Endothelial cell of umbilical vein (primary cell): ENCODE data around the gene KCNIP3. TPM values are rescaled to one million over a fixed set of nuclear protein-coding genes. Genes with fewer than 3 reads are reported as not detected.

Source experiments
- BruUV-seq: library from RNA; stranded (reverse); fragments of 400-500 nt; replicated peaks from 2 replicates; lab custom pipeline; 2021; lab: Mats Ljungman, UMichigan
- CTCF ChIA-PET: fragments of 300-600, 350-600 bp; sonication (Branson Sonifier 250); formaldehyde crosslinking; loops from one replicate; lab custom pipeline; 2021; ENCODE audit warnings: antibody characterized with exemption, inconsistent platforms; lab: Charles Lee
- POLR2A ChIA-PET: fragments of 300-600, 350-600 bp; sonication (Branson Sonifier 250); formaldehyde crosslinking; loops from one replicate; lab custom pipeline; 2021; ENCODE audit warnings: antibody characterized with exemption, inconsistent platforms; lab: Charles Lee
- DNase-seq: peaks from one replicate; pipeline ENCODE4 v3.0.0-alpha.2; 2011; ENCODE audit warnings: low read depth, low spot score
- FAIRE-seq: peaks from 2 replicates; lab custom pipeline; 2011; peaks lifted over from hg19 to GRCh38; lab: Jason Lieb, UNC
- H2AFZ ChIP-seq: 2 replicates; pipeline ENCODE4 v1.6.0; 2012; ENCODE audit warnings: low read depth, low read length, control low read depth, inconsistent platforms
- H3K27ac ChIP-seq: 2 replicates; pipeline ENCODE4 v1.5.1; 2011; ENCODE audit warnings: low read depth, mild to moderate bottlenecking, control low read depth, low read length, moderate library complexity; ENCODE audit not compliant: insufficient read depth
- H3K27me3 ChIP-seq, 2 experiments: 2 replicates each; pipeline versions ENCODE4 v1.6.0 to v1.6.1; 2011; ENCODE audit warnings: low read length in 2 of 2, mixed read lengths in 1 of 2; ENCODE audit not compliant: control insufficient read depth in 2 of 2, insufficient read depth in 2 of 2
- H3K36me3 ChIP-seq, 2 experiments: 2 replicates in 1 of 2; 3 replicates in 1 of 2; pipeline ENCODE4 v1.5.1; 2011; ENCODE audit warnings: low read length in 2 of 2, mild to moderate bottlenecking in 1 of 2, moderate library complexity in 1 of 2; ENCODE audit not compliant: control insufficient read depth in 2 of 2, insufficient read depth in 2 of 2; ENCODE audit errors: extremely low read depth in 1 of 2
- H3K4me1 ChIP-seq: 3 replicates; pipeline ENCODE4 v1.5.1; 2011; ENCODE audit warnings: mild to moderate bottlenecking, low read length; ENCODE audit not compliant: control insufficient read depth, insufficient read depth; ENCODE audit errors: extremely low read depth
- H3K4me2 ChIP-seq: 2 replicates; pipeline ENCODE4 v1.6.1; 2011; ENCODE audit warnings: low read length, control low read depth, mixed read lengths; ENCODE audit not compliant: insufficient read depth
- H3K4me3 ChIP-seq, 3 experiments: fragments of 200-600 bp in 1 of 3; sonication (generic), shearing (Covaris generic) in 1 of 3; replicated peaks in 1 of 3; 2 replicates each; pipeline ENCODE4 v1.5.1; 2011 to 2016; ENCODE audit warnings: control low read depth in 3 of 3, low read length in 3 of 3, mild to moderate bottlenecking in 2 of 3, inconsistent platforms in 1 of 3, low read depth in 1 of 3, moderate library complexity in 1 of 3; ENCODE audit not compliant: insufficient read depth in 1 of 3
- H3K79me2 ChIP-seq: 2 replicates; pipeline ENCODE4 v1.6.0; 2012; ENCODE audit warnings: low read length, inconsistent platforms; ENCODE audit not compliant: control insufficient read depth, insufficient read depth
- H3K9ac ChIP-seq: replicated peaks from 2 replicates; pipeline ENCODE3; 2011; ENCODE audit warnings: low read length, control low read depth; ENCODE audit not compliant: insufficient read depth; ENCODE audit errors: extremely low read depth
- H3K9me1 ChIP-seq: replicated peaks from 3 replicates; pipeline ENCODE4 v1.6.0; 2011; ENCODE audit warnings: mild to moderate bottlenecking, low read length; ENCODE audit not compliant: control insufficient read depth, insufficient read depth; ENCODE audit errors: extremely low read depth
- H3K9me3 ChIP-seq: replicated peaks from 2 replicates; pipeline ENCODE4 v1.5.1; 2012; ENCODE audit warnings: low read length, inconsistent platforms; ENCODE audit not compliant: control insufficient read depth, insufficient read depth
- H4K20me1 ChIP-seq: replicated peaks from 2 replicates; pipeline ENCODE3; 2011; ENCODE audit warnings: mild to moderate bottlenecking, low read length; ENCODE audit not compliant: control insufficient read depth, insufficient read depth; ENCODE audit errors: extremely low read depth
- EZH2 ChIP-seq: IDR thresholded peaks from 2 replicates; pipeline ENCODE4 v1.6.1; 2012; ENCODE audit warnings: borderline replicate concordance, low read depth, mild to moderate bottlenecking, moderate library complexity, low read length, inconsistent platforms; ENCODE audit not compliant: severe bottlenecking
- FOS ChIP-seq: IDR thresholded peaks from 2 replicates; pipeline ENCODE4 v1.6.1; 2011; ENCODE audit warnings: mild to moderate bottlenecking, low read length, moderate library complexity, borderline replicate concordance; ENCODE audit not compliant: insufficient read depth
- GATA2 ChIP-seq: IDR thresholded peaks from 2 replicates; pipeline ENCODE4 v1.7.0; 2011; ENCODE audit warnings: low read depth, mild to moderate bottlenecking, moderate library complexity, mixed read lengths, low read length; ENCODE audit not compliant: insufficient read length, insufficient read depth
- JUN ChIP-seq: IDR thresholded peaks from 2 replicates; pipeline ENCODE4 v1.6.1; 2011; ENCODE audit warnings: borderline replicate concordance, low read depth; ENCODE audit not compliant: insufficient read length, insufficient read depth
- MYC ChIP-seq: IDR thresholded peaks from one replicate; pipeline ENCODE4 v1.6.1; 2011; ENCODE audit warnings: mild to moderate bottlenecking, low read depth, low read length
- POLR2A ChIP-seq: IDR thresholded peaks from 2 replicates; pipeline ENCODE4 v1.6.1; 2012; ENCODE audit warnings: low read depth, mild to moderate bottlenecking, control low read depth, low read length
- POLR2AphosphoS5 ChIP-seq: IDR thresholded peaks from 2 replicates; pipeline ENCODE4 v1.6.1; 2012; ENCODE audit warnings: low read depth, mild to moderate bottlenecking, control low read depth, low read length, moderate library complexity; ENCODE audit not compliant: insufficient read depth
- dilution Hi-C: fragments of 300-500 bp; cut with MboI; formaldehyde crosslinking; loops from one replicate; pipeline ENCODE4 v1.15.0; 2019; ENCODE audit warnings: low sequenced_read_pairs; ENCODE audit not compliant: extremely low pct_ligation_motif_present
- intact Hi-C: fragments of 100-400 bp; cut with micrococcal nuclease; formaldehyde crosslinking; loops from one replicate; pipeline ENCODE4 v1.10.0; 2022
- polyA plus RNA-seq, 4 experiments: library from polyadenylated mRNA; depleted of rRNA in 3 of 4; stranded (reverse) in 3 of 4; unstranded in 1 of 4; fragments of >200 nt; gene quantifications; 2 replicates each; pipeline versions ENCODE4 v1.2.1 to v1.2.3, GENCODE V29; 2011 to 2012; ENCODE audit warnings: missing spikeins in 1 of 4
- total RNA-seq: library from RNA; stranded (reverse); gene quantifications from 2 replicates; pipeline ENCODE4 v1.2.3, GENCODE V29; 2021
- TF ChIP-seq, protein P1 (sequence below): IDR thresholded peaks from 2 replicates; pipeline ENCODE4 v1.6.1; 2011; ENCODE audit not compliant: insufficient read depth, insufficient read length
- TF ChIP-seq, protein P2 (sequence below), 2 donors: IDR thresholded peaks; 1 replicate in 1 of 2; 2 replicates in 1 of 2; pipeline ENCODE4 v1.5.1; 2011; ENCODE audit warnings: low read length in 2 of 2, mild to moderate bottlenecking in 2 of 2, moderate library complexity in 2 of 2, control low read depth in 1 of 2, inconsistent platforms in 1 of 2, low read depth in 1 of 2; ENCODE audit not compliant: insufficient read depth in 1 of 2; ENCODE audit errors: extremely low read depth in 1 of 2

KCNIP3 gene
- total and polyA plus RNA-seq, 2 donors (not counting 3 experiments of a cell fraction or from before 2014, with no cell fraction given), result 0.12 to 0.62 TPM

DNA sequence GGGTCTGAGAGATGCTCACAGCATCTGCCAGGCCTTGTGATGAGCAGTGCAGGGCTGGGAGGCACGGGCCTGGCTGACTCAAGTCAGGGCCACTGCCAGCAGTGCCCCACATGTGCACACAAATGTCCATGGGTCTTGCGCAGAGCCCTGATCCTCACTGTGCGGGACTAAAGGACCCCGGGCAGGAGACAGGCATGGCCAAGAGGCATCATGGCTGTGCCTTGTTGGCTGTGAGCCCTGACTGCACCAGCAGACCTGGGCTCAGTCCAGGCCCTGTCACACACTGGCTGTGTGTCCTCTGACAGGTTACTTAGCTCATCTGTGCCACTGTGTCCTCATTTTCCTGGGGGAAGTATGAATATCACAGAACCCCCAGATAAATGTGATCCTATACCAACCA, 4.0 kb downstream of the KCNIP3 start:
- H3K4me3 ChIP-seq, result no peak overlapping the region
- CTCF ChIA-PET, result no interaction called here
- no peaks in the 10 kb centered on the region for H3K27me3 ChIP-seq
- no peaks in the 10 kb centered on the region for H3K79me2 ChIP-seq
- TF ChIP-seq EZH2 (no peak), JUN (no peak), MYC (no peak), POLR2A (no peak), GATA2 (no peak), FOS (no peak), POLR2AphosphoS5 (no peak)
- TF ChIP-seq, protein P1, sequence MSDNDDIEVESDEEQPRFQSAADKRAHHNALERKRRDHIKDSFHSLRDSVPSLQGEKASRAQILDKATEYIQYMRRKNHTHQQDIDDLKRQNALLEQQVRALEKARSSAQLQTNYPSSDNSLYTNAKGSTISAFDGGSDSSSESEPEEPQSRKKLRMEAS, result no peak
- TF ChIP-seq, protein P2, sequence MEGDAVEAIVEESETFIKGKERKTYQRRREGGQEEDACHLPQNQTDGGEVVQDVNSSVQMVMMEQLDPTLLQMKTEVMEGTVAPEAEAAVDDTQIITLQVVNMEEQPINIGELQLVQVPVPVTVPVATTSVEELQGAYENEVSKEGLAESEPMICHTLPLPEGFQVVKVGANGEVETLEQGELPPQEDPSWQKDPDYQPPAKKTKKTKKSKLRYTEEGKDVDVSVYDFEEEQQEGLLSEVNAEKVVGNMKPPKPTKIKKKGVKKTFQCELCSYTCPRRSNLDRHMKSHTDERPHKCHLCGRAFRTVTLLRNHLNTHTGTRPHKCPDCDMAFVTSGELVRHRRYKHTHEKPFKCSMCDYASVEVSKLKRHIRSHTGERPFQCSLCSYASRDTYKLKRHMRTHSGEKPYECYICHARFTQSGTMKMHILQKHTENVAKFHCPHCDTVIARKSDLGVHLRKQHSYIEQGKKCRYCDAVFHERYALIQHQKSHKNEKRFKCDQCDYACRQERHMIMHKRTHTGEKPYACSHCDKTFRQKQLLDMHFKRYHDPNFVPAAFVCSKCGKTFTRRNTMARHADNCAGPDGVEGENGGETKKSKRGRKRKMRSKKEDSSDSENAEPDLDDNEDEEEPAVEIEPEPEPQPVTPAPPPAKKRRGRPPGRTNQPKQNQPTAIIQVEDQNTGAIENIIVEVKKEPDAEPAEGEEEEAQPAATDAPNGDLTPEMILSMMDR (IDR thresholded peaks at IDR 0.05; ENCODE audit: extremely low read depth in 1 of 2, insufficient read depth in 1 of 2, low read depth in 1 of 2, low read length in 2 of 2), result no peak
- H4K20me1 ChIP-seq, result no peaks in the 10 kb centered on the region
- no TSS peak for BruUV-seq
- H3K9ac ChIP-seq, result no peak overlapping the region
- no peaks in the 10 kb centered on the region for H3K9me1 ChIP-seq
- POLR2A ChIA-PET, result no interaction called here
- H3K27ac ChIP-seq, result no peak overlapping the region
- DNase-seq (no peak), FAIRE-seq (no peak)
- no peaks in the 10 kb centered on the region for H3K36me3 ChIP-seq
- dilution Hi-C loops, result no loop called here
- intact Hi-C loops, result no loop called here
- H3K9me3 ChIP-seq, result no peaks in the 10 kb centered on the region
- no peak overlapping the region for H2AFZ ChIP-seq
- H3K4me1 ChIP-seq, result no peaks in the 10 kb centered on the region
- H3K4me2 ChIP-seq, result no peak overlapping the region
